A549 (cell line): Measurements from ENCODE around the gene SEPTIN1. TPM values are rescaled to one million over a fixed set of nuclear protein-coding genes. Genes with fewer than 3 reads are reported as not detected.

Experiments used
- ATAC-seq, 2 experiments: fragments of 200-7000 bp in 1 of 2; fragments of >200 bp in 1 of 2; cut with Nextera tagmentation in 1 of 2; cut with Tn5 transposase in 1 of 2; 3 replicates each; pipeline versions ENCODE4 v1.8.0 to v1.9.1; 2018 to 2020; ENCODE audit warnings: mild to moderate bottlenecking in 1 of 2, moderate library complexity in 1 of 2
- CTCF ChIA-PET: fragments of 300-600 bp; sonication (Branson Sonifier 250); formaldehyde crosslinking; extraction: SDS; loops from one replicate; lab custom pipeline; 2021; ENCODE audit warnings: antibody characterized with exemption, inconsistent platforms; lab: Yijun Ruan, JAX
- POLR2A ChIA-PET: fragments of 350-600 bp; formaldehyde crosslinking; extraction: SDS; loops from one replicate; lab custom pipeline; 2021; ENCODE audit warnings: antibody characterized with exemption, inconsistent platforms; lab: Yijun Ruan, JAX
- DNase-seq, 2 experiments: peaks; one replicate each; pipeline versions ENCODE4 v3.0.0 to v3.0.0-alpha.2; 2011 to 2016; ENCODE audit warnings: low read depth in 1 of 2, low spot score in 1 of 2
- FAIRE-seq: peaks from 2 replicates; lab custom pipeline; 2011; peaks lifted over from hg19 to GRCh38; lab: Jason Lieb, UNC
- H3K27ac ChIP-seq, 2 experiments: fragments of >200 bp; sonication (Bioruptor Twin); formaldehyde crosslinking; 3 replicates each; pipeline ENCODE4 v1.5.1; 2016 to 2017
- H3K4me1 ChIP-seq: fragments of >200 bp; sonication (Bioruptor Twin); formaldehyde crosslinking; 3 replicates; pipeline ENCODE4 v1.6.1; 2016
- H3K4me2 ChIP-seq: fragments of >200 bp; sonication (Bioruptor Twin); formaldehyde crosslinking; 3 replicates; pipeline ENCODE4 v1.6.1; 2016
- H3K4me3 ChIP-seq: fragments of >200 bp; sonication (Bioruptor Twin); formaldehyde crosslinking; 3 replicates; pipeline ENCODE4 v1.5.1; 2016
- H3K9me3 ChIP-seq: fragments of >200 bp; sonication (Bioruptor Twin); formaldehyde crosslinking; 3 replicates; pipeline ENCODE4 v1.6.1; 2016
- CBX2 ChIP-seq: fragments of 200-600 bp; sonication (generic); IDR thresholded peaks from 2 replicates; pipeline ENCODE4 v1.6.1; 2016; ENCODE audit warnings: low read depth, mild to moderate bottlenecking, borderline replicate concordance
- CHD4 ChIP-seq: fragments of 200-600 bp; sonication (generic); IDR thresholded peaks from 2 replicates; pipeline ENCODE4 v1.6.1; 2016; ENCODE audit warnings: antibody characterized with exemption, mild to moderate bottlenecking, borderline replicate concordance
- CTCF ChIP-seq: fragments of >200 bp; sonication (Bioruptor Twin); formaldehyde crosslinking; IDR thresholded peaks from 3 replicates; pipeline ENCODE4 v1.5.1; 2016
- ELK1 ChIP-seq: fragments of 150-350 bp; IDR thresholded peaks from 2 replicates; pipeline ENCODE4 v1.6.1; 2014; ENCODE audit warnings: low read depth, mild to moderate bottlenecking, low read length
- ESRRA ChIP-seq: fragments of 150-350 bp; IDR thresholded peaks from 2 replicates; pipeline ENCODE4 v1.6.1; 2014; ENCODE audit warnings: mild to moderate bottlenecking, low read length, borderline replicate concordance
- FOSB ChIP-seq: fragments of 250-450 bp; sonication (Bioruptor Pico); IDR thresholded peaks from 2 replicates; pipeline ENCODE4 v1.5.0; 2020; ENCODE audit warnings: mild to moderate bottlenecking, moderate library complexity
- FOSL2 ChIP-seq, 2 experiments: fragments of 450-650 bp in 1 of 2; fragments of >200 bp in 1 of 2; sonication (Bioruptor Twin) in 1 of 2; formaldehyde crosslinking; IDR thresholded peaks; 2 replicates each; pipeline versions ENCODE4 v1.5.0 to v1.6.1; 2016 to 2020; ENCODE audit warnings: mild to moderate bottlenecking in 1 of 2, moderate library complexity in 1 of 2
- HOXB13 ChIP-seq: fragments of 250-450 bp; sonication (Bioruptor Pico); IDR thresholded peaks from 2 replicates; pipeline ENCODE4 v1.5.0; 2020; ENCODE audit warnings: low read depth, mild to moderate bottlenecking, moderate library complexity
- JUN ChIP-seq, 2 experiments: fragments of >200 bp; sonication (Bioruptor Twin); formaldehyde crosslinking; IDR thresholded peaks; 2 replicates in 1 of 2; 3 replicates in 1 of 2; pipeline ENCODE4 v1.6.1; 2016 to 2017
- KDM5A ChIP-seq: fragments of 200-600 bp; sonication (generic); IDR thresholded peaks from 2 replicates; pipeline ENCODE4 v1.6.1; 2016; ENCODE audit warnings: antibody characterized with exemption, mild to moderate bottlenecking
- MAX ChIP-seq: IDR thresholded peaks from 2 replicates; pipeline ENCODE4 v1.6.1; 2012
- MAZ ChIP-seq: fragments of 150-350 bp; IDR thresholded peaks from 2 replicates; pipeline ENCODE4 v1.6.1; 2014; ENCODE audit warnings: antibody characterized with exemption, low read depth, low read length, borderline replicate concordance
- NPAS2 ChIP-seq: fragments of 250-450 bp; sonication (Bioruptor Pico); IDR thresholded peaks from 2 replicates; pipeline ENCODE4 v1.8.0; 2022; ENCODE audit warnings: mild to moderate bottlenecking, moderate library complexity, borderline replicate concordance
- NR3C1 ChIP-seq: fragments of >200 bp; sonication (Bioruptor Twin); formaldehyde crosslinking; IDR thresholded peaks from 3 replicates; pipeline ENCODE4 v1.6.1; 2017
- POLR2AphosphoS2 ChIP-seq: conservative IDR thresholded peaks from 2 replicates; pipeline ENCODE4 v1.6.1; 2012; ENCODE audit warnings: low read length, improper control_type of control experiment, inconsistent platforms
- RAD21 ChIP-seq, 2 experiments: fragments of >200 bp in 1 of 2; sonication (Bioruptor Twin) in 1 of 2; formaldehyde crosslinking in 1 of 2; IDR thresholded peaks in 1 of 2; conservative IDR thresholded peaks in 1 of 2; 2 replicates in 1 of 2; 3 replicates in 1 of 2; pipeline ENCODE4 v1.6.1; 2012 to 2018; ENCODE audit warnings: inconsistent platforms in 1 of 2
- RARB ChIP-seq: fragments of 250-450 bp; sonication (Bioruptor Pico); IDR thresholded peaks from 2 replicates; pipeline ENCODE4 v1.8.0; 2021; ENCODE audit warnings: mild to moderate bottlenecking, moderate library complexity
- RCOR1 ChIP-seq: fragments of 150-350 bp; IDR thresholded peaks from 2 replicates; pipeline ENCODE4 v1.6.1; 2014; ENCODE audit warnings: antibody characterized with exemption, low read length, low read depth
- RFX5 ChIP-seq: fragments of 450-650 bp; IDR thresholded peaks from 2 replicates; pipeline ENCODE4 v1.7.1; 2014; ENCODE audit warnings: antibody characterized with exemption, mild to moderate bottlenecking, moderate library complexity
- SREBF2 ChIP-seq: fragments of 450-650 bp; IDR thresholded peaks from 2 replicates; pipeline ENCODE4 v1.6.1; 2014; ENCODE audit warnings: mild to moderate bottlenecking, moderate library complexity
- TP53 ChIP-seq: fragments of 250-450 bp; sonication (Bioruptor Pico); IDR thresholded peaks from 2 replicates; pipeline ENCODE4 v1.5.0; 2021; ENCODE audit warnings: mild to moderate bottlenecking, moderate library complexity
- ZC3H11A ChIP-seq: fragments of 450-650 bp; IDR thresholded peaks from 2 replicates; pipeline ENCODE4 v1.6.1; 2014; ENCODE audit warnings: antibody characterized with exemption, mild to moderate bottlenecking
- ZFP36 ChIP-seq: fragments of 450-650 bp; IDR thresholded peaks from 2 replicates; pipeline ENCODE4 v1.6.1; 2014; ENCODE audit warnings: borderline replicate concordance; ENCODE audit not compliant: partially characterized antibody
- ZNF302 ChIP-seq: fragments of 250-450 bp; sonication (Bioruptor Pico); IDR thresholded peaks from 2 replicates; pipeline ENCODE4 v1.9.0; 2021; ENCODE audit warnings: inconsistent platforms, mild to moderate bottlenecking, moderate library complexity
- WGBS: methylation state at CpG from one replicate; pipeline ENCODE4 v1.1.6; 2017; ENCODE audit errors: missing lambda C conversion rate; 5-methylcytosine and 5-hydroxymethylcytosine counted together
- polyA plus RNA-seq, 4 experiments: library from polyadenylated mRNA; depleted of rRNA in 3 of 4; stranded (reverse); fragments of >200 nt; fragmentation: RNase III in 1 of 4; extraction: RNeasy Plus Mini Kit Qiagen cat#74134 plus additional on column Dnase treatment in 1 of 4; gene quantifications; 2 replicates in 3 of 4; 3 replicates in 1 of 4; pipeline ENCODE4 v1.2.3, GENCODE V29; 2011 to 2017

The SEPTIN1 gene
- polyA plus RNA-seq, 2 of the 4 experiments (the other 2 are of a cell fraction) = 0.17 to 0.65 TPM

- POLR2A ChIA-PET = no interaction called here
- H3K9me3 ChIP-seq = no peaks in the 10 kb centered on the region
- CTCF ChIA-PET = no interaction called here
- no peak overlapping the region for H3K4me2 ChIP-seq
- WGBS = 96% methylated on average over 7 of the region's 7 CpGs
- no peak for TF ChIP-seq CBX2
- FAIRE-seq = no peak
- no peak for ATAC-seq
- H3K4me3 ChIP-seq = no peak overlapping the region
- no peak overlapping the region for H3K27ac ChIP-seq
- DNase-seq = no peak
- H3K4me1 ChIP-seq = peaks cover 16% of the 10 kb centered on the region
Observed at GRCh38 chr16:30361180-30361579, 21.2 kb downstream of the SEPTIN1 start.

GRCh38 chr16:30359871-30360170 is 22.5 kb downstream of the SEPTIN1 start:
- no peak for ATAC-seq
- CTCF ChIA-PET = interaction anchor here (0.9 to 1.2 kb wide), 2 partner anchors 9 to 49 kb away, joined by 3 to 4 read pairs; no protein-coding TSS in a partner anchor
- TF ChIP-seq ZC3H11A (no peak), ZNF302 (CRISPR knock-in tag) (no peak), RARB (CRISPR knock-in tag) (no peak), FOSL2 (IDR thresholded peaks at IDR 0.05) (no peak), FOSL2 (CRISPR knock-in tag; IDR thresholded peaks at IDR 0.05) (no peak), RAD21 (conservative IDR thresholded peaks at IDR 0.05 in 1 of 2, IDR thresholded peaks at IDR 0.05 in 1 of 2) (no peak), FOSB (CRISPR knock-in tag) (no peak), JUN (IDR thresholded peaks at IDR 0.05) (no peak), NPAS2 (CRISPR knock-in tag) (no peak), KDM5A (no peak), TP53 (CRISPR knock-in tag) (no peak), SREBF2 (no peak)

GRCh38 chr16:30358990-30359870 is 23.1 kb downstream of the SEPTIN1 start:
- Histone ChIP-seq H3K9me3 (no peaks in the 10 kb centered on the region), H3K4me3 (no peak overlapping the region), H3K4me2 (no peak overlapping the region), H3K27ac (no peak overlapping the region), H3K4me1 (peaks cover 19% of the 10 kb centered on the region)
- no peak for TF ChIP-seq ZFP36
- no peak for TF ChIP-seq CHD4
- TF ChIP-seq ELK1 = no peak
- no peak for TF ChIP-seq POLR2AphosphoS2
- TF ChIP-seq SREBF2 = no peak
- no peak for TF ChIP-seq FOSB (CRISPR knock-in tag)
- TF ChIP-seq MAZ = no peak
- no peak for TF ChIP-seq ESRRA
- no peak for TF ChIP-seq NPAS2 (CRISPR knock-in tag)
- no peak for TF ChIP-seq RCOR1
- TF ChIP-seq NR3C1 = no peak
- TF ChIP-seq ZC3H11A = no peak
- no peak for TF ChIP-seq ZNF302 (CRISPR knock-in tag)
- TF ChIP-seq JUN (IDR thresholded peaks at IDR 0.05) = no peak
- no peak for TF ChIP-seq HOXB13 (CRISPR knock-in tag)
- no peak for TF ChIP-seq RFX5
- TF ChIP-seq KDM5A = no peak
- no peak for TF ChIP-seq MAX
- TF ChIP-seq CTCF = no peak
- FAIRE-seq = no peak
- ChIA-PET CTCF (interaction anchor here (0.9 to 1.2 kb wide), 2 partner anchors 13 to 50 kb away, joined by 3 to 4 read pairs; no protein-coding TSS in a partner anchor), POLR2A (interaction anchor here (0.8 to 2.3 kb wide), 2 partner anchors 12 to 36 kb away, joined by 3 to 8 read pairs; partner anchors contain the start of gene ZNF48)
- ATAC-seq = no peak
- WGBS = 92% methylated on average over 28 of the region's 28 CpGs
- no peak for DNase-seq

More at GRCh38 chr16:30359871-30360170, 22.5 kb downstream of the SEPTIN1 start:
- H3K4me2 ChIP-seq = no peak overlapping the region
- no peak overlapping the region for H3K4me3 ChIP-seq
- POLR2A ChIA-PET = interaction anchor here (2.3 kb wide), 1 partner anchor 11 kb away, joined by 8 read pairs; no protein-coding TSS in a partner anchor
- H3K9me3 ChIP-seq = no peaks in the 10 kb centered on the region
- DNase-seq (no peak), FAIRE-seq (no peak)
- no peak overlapping the region for H3K27ac ChIP-seq
- peaks cover 19% of the 10 kb centered on the region for H3K4me1 ChIP-seq
- 88% methylated on average over 6 of the region's 6 CpGs for WGBS
